Hepatocyte (in vitro differentiated cells): ENCODE data around the gene TCN2.

Source experiments
- CTCF ChIP-seq: fragments of 200-600 bp; sonication (generic); IDR thresholded peaks from 2 replicates; pipeline ENCODE4 v1.5.1; 2016; ENCODE audit warnings: antibody characterized with exemption, mild to moderate bottlenecking; ENCODE audit not compliant: poor library complexity
- EZH2phosphoT487 ChIP-seq: fragments of 200-600 bp; sonication (generic); IDR thresholded peaks from one replicate; pipeline ENCODE4 v1.6.1; 2018; ENCODE audit warnings: antibody characterized with exemption, mild to moderate bottlenecking, low read depth, moderate library complexity; ENCODE audit not compliant: unreplicated experiment, severe bottlenecking

- TF ChIP-seq CTCF, result no peak
- no peak for TF ChIP-seq EZH2phosphoT487
These were observed 39.7 kb downstream of the TCN2 start for GRCh38 chr22:30646518-30647160.
